ENCODE data around the gene SMAD2. TPM values are rescaled to one million over a fixed set of nuclear protein-coding genes. Genes with fewer than 3 reads are reported as not detected.
"Not testable (repeated sequence)": the region's sequence is repeated elsewhere in the genome, so short reads cannot be mapped to it uniquely, and the experiment has no call there.

Gene SMAD2
- total RNA-seq, 1 donor from 2014 or later = 188 TPM

GRCh38 chr18:47863041-47863440 is 67.4 kb downstream of the SMAD2 start:
- intact Hi-C loops (cut with micrococcal nuclease) = no loop called here

DNA sequence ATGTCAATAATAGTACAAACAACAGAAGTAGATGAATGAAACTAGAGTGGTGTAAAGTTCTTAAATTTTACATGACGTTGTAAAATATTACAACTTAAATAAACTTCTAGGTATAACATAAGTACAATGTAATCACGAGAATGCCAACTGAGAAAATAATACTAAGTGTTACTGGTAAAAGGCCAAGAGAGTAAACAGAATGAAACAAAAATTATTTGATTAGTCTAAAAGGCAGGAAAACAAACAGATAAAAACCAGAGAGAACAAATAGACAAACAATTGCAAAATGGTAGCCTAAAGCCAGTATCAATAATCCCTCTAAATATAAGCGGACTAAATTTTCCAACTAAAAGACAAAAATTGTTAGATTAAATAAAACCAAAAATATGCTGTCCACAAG is 71.9 kb downstream of the SMAD2 start:
- intact Hi-C loops (cut with micrococcal nuclease) = loop anchor here (5.0 kb wide), 1 partner anchor 39 kb away; no protein-coding TSS in a partner anchor

- intact Hi-C loops (cut with micrococcal nuclease) = no loop called here
Observed at GRCh38 chr18:47847635-47848034, 82.8 kb downstream of the SMAD2 start.

- intact Hi-C loops (cut with micrococcal nuclease) = no loop called here
Observed at GRCh38 chr18:47846431-47846830, 84.0 kb downstream of the SMAD2 start.

- intact Hi-C loops (cut with micrococcal nuclease) = no loop called here
Observed at GRCh38 chr18:47844828-47845498, 85.5 kb downstream of the SMAD2 start.

DNA sequence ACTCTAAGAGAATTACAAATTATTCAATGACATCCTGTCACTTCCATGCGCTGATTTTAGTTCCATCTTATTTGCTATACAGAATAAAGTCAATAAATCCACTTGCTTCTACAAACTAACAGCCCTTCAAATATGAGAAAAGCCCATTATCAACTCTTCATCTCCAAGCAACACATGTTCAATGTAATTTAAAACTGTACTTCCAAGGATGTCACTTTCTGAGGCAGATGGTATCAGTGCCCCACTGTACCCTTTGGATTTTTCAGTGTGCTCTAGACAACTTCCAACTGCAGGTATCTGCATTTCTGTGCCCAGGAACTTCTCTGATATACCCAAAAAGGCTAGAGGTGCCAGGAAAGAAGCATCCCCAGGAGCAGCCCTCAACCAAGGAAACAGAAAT is 87.6 kb downstream of the SMAD2 start:
- intact Hi-C loops (cut with micrococcal nuclease) = no loop called here

DNA sequence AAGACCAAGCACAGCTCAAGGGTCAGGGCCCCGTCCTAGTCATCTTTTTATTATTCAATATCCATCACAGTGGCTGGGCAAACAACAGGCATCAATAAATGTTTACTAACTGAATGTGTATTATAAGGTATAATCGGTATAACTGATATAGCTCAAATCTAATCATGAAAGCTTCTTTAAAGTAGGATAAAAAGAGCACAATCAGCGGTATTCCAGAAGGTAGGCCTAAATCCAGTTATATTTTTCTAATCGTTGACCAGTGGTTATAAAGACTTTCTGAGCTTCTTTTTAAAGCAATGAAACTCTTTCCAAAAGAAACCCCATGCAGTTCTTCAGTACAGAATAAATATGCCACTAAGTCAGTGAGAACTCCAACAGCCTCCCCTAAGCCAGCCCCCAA is 92.1 kb downstream of the SMAD2 start:
- intact Hi-C loops (cut with micrococcal nuclease) = no loop called here

- intact Hi-C loops (cut with micrococcal nuclease) = no loop called here
Observed at GRCh38 chr18:47832348-47832747, 98.1 kb downstream of the SMAD2 start.

DNA sequence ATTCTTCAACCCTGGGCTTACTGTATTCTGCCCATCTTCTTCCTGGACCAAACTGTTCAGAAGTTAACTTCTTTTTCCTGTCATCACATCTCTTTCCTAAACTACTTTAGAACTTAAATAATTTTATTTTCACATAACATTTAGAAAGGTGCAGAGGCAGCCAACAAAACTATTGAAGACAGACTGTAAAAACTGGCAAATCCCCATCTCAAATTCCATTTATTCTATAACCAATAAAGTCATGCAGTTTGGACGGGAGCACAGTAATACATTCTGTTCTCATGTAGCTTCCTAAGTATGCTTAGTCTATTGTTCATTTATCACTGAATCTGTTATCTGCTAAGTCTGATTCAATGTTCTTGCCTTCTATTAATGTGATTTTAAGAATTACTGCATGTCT is 99.1 kb downstream of the SMAD2 start:
- intact Hi-C loops (cut with micrococcal nuclease) = no loop called here

DNA sequence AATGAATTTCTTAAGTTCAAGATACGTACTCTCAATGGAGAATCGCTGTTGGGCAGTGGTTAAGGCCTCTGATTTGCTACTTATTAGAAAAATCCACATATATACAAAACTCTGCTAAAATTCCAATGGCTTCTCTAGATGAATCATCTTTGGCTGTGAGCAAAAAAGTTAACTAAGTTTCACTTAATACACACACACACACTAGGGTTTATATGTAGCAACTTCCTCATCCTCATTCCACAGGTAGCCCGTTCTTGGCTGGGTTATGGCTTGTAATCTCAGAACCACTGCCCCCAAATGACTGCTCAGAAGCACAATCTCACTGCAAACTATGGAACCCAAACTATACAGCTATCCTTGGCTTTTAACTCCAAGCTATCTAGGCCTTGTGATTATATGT is 99.7 kb downstream of the SMAD2 start:
- intact Hi-C loops (cut with micrococcal nuclease) = no loop called here

DNA sequence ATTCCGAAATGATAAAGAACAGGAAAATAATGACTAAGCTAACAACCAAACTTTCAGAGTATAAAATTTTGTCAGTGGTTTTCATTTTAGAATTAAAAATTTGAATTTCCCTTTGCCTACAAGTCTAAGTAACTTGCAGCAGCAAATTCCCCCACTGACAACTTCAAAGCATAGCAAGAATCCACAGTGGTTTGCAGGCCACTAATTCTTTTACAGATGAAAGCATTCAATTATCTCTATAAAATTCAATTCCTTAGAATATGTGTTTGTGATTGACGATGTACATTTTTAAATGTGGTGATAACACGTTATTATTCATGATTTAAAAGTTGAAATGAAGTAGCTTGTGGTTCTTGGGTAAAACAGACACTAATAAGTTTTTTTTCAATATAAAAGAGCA is 100.6 kb downstream of the SMAD2 start:
- intact Hi-C loops (cut with micrococcal nuclease) = no loop called here

DNA sequence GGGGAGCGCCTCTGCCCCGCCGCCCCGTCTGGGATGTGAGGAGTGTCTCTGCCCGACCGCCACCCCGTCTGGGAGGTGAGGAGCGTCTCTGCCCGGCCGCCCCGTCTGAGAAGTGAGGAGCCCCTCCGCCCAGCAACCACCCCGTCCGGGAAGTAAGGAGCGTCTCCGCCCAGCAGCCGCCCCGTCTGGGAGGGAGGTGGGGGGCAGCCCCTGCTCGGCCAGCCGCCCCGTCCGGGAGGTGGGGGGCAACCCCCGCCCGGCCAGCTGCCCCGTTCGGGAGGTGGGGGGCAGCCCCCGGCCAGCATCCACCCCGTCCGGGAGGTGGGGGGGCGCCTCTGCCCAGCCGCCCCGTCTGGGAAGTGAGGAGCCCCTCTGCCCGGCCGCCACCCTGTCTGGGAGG is 102.4 kb downstream of the SMAD2 start:
- intact Hi-C loops (cut with micrococcal nuclease) = not testable (repeated sequence)

- intact Hi-C loops (cut with micrococcal nuclease) = no loop called here
Observed at GRCh38 chr18:47826157-47827074, 104.0 kb downstream of the SMAD2 start.

GRCh38 chr18:47821314-47821713 is 109.1 kb downstream of the SMAD2 start:
- intact Hi-C loops (cut with micrococcal nuclease) = no loop called here

DNA sequence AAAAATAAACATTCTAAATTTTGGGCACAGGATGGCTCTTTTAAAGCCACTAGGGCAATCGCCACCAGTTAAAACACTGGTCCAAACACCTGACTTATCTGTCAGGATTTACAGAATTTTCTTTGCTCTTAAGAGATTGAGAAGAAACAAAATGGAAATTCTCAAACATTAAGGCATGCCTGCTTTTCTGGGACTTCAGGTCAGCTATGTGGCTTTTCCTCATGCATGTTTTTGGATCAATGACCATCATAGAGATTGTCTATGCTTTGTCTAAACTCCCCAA is 112.7 kb downstream of the SMAD2 start:
- intact Hi-C loops (cut with micrococcal nuclease) = no loop called here

GRCh38 chr18:47817017-47817794 is 113.3 kb downstream of the SMAD2 start:
- intact Hi-C loops (cut with micrococcal nuclease) = no loop called here

DNA sequence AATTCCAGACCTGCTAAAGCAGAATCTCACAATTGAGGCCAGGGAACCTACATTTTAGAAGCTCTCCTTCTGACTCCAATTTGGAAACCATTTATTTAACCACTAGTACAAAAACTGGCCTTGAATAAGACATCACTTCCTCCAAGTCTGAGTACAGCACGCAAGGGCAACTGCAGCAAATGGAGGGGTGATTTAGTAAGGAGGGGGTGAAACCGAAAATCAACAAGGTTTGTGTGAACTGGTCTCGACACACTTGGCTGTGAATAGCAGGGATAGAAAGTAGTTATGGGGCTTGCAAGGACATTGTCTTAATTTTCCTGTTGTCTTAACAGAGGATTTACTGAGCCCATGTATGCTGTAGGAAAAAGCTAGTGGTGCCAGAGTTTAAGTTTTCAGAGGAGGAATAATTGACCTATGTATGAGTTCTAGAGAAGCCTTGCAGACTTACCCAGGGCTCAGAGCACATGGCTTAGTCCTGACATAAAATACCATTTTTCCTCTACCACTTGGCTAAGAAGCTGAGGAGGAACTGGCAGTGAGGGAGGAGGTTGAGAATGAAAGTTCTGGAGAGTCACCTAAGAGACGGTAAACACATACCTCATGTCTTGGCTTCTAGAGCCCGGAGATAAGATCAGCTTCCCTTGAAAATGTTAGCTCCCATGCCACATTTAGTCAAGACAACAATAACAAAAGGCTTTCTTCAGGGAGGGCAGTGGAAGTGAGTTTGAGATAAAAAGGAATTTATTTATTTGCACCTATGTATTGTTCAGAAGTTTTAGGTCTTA is 114.8 kb downstream of the SMAD2 start:
- intact Hi-C loops (cut with micrococcal nuclease) = no loop called here

DNA sequence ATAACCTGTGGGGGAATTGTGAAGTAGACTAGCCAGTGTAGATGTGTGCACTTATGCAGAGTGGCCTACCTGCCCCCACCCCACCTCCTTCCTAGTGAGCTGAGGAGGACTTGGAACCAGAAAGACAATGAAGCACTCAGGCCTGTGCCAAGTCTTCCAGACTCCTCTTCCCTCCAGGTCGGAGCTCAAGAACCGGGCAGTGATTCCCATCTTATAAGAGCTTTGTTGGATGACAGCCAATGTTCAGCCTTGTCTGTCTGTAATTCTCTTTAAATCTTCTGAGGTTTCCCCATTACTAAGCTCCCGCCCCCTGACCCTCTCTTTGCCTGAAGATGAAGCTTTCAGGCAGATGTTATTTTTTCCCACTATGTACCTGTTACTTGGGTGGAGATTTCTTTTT is 121.0 kb downstream of the SMAD2 start:
- intact Hi-C loops (cut with micrococcal nuclease) = no loop called here

DNA sequence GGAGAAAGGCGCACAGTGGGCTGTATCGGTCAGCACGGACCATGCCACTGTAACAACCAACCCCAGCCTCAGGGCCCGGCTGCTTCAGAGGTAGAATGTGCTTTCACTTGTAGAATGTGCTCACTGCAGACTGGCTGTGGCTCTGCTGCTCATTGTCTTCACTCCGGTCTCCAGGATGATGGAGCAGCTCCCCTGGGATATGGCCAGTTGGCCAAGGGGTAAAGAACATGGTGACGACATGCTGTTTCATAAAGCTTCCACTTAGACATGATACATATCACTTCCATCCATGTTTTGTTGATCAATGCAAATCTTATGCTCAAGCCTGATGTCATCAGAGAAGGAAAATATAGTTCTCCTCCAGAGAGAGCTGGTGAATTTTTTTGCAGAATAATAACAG is 127.7 kb downstream of the SMAD2 start:
- intact Hi-C loops (cut with micrococcal nuclease) = no loop called here

GRCh38 chr18:47801817-47802216 is 128.6 kb downstream of the SMAD2 start:
- intact Hi-C loops (cut with micrococcal nuclease) = no loop called here

GRCh38 chr18:47800756-47801155 is 129.7 kb downstream of the SMAD2 start:
- intact Hi-C loops (cut with micrococcal nuclease) = no loop called here

Measured in T-helper 2 cell treated with Interferon-gamma antibody and Interleukin-4, amounts not matched to agents 100 ng/mL and 5 ng/mL, for 36 hours (primary cell).